GM23248 (cell line): Measurements from ENCODE around the gene LUC7L. TPM values are rescaled to one million over a fixed set of nuclear protein-coding genes. Genes with fewer than 3 reads are reported as not detected.
"Not testable (repeated sequence)": the region's sequence is repeated elsewhere in the genome, so short reads cannot be mapped to it uniquely, and the experiment has no call there.

Experiments used
- DNase-seq: peaks from one replicate; pipeline ENCODE4 v3.0.0-alpha.2; 2015
- H2AFZ ChIP-seq: fragments of 200-600 bp; sonication (generic); 2 replicates; pipeline ENCODE4 v1.6.1; 2016; ENCODE audit warnings: antibody characterized with exemption
- H3F3A ChIP-seq: fragments of 200-600 bp; sonication (generic); 2 replicates; pipeline ENCODE4 v1.6.1; 2016; ENCODE audit warnings: mild to moderate bottlenecking, antibody characterized with exemption, mixed run types; ENCODE audit not compliant: insufficient read depth
- H3K27ac ChIP-seq: fragments of 200-600 bp; sonication (generic); 2 replicates; pipeline ENCODE4 v1.5.1; 2016; ENCODE audit warnings: mild to moderate bottlenecking
- H3K27me3 ChIP-seq: fragments of 200-600 bp; sonication (generic); replicated peaks from 2 replicates; pipeline ENCODE4 v1.6.1; 2016; ENCODE audit warnings: mild to moderate bottlenecking; ENCODE audit not compliant: insufficient read depth
- H3K36me3 ChIP-seq: fragments of 200-600 bp; sonication (generic); 2 replicates; pipeline ENCODE4 v1.6.1; 2016; ENCODE audit warnings: low read depth, mild to moderate bottlenecking
- H3K4me1 ChIP-seq: fragments of 200-600 bp; sonication (generic); 2 replicates; pipeline ENCODE4 v1.6.1; 2016; ENCODE audit warnings: mild to moderate bottlenecking; ENCODE audit not compliant: insufficient read depth
- H3K4me2 ChIP-seq: fragments of 200-600 bp; sonication (generic); one replicate; pipeline ENCODE4 v1.6.1; 2016; ENCODE audit warnings: mild to moderate bottlenecking; ENCODE audit not compliant: unreplicated experiment
- H3K4me3 ChIP-seq: fragments of 200-600 bp; sonication (generic); 2 replicates; pipeline ENCODE4 v1.5.1; 2016; ENCODE audit warnings: mild to moderate bottlenecking
- H3K79me2 ChIP-seq: fragments of 200-600 bp; sonication (generic); 2 replicates; pipeline ENCODE4 v1.6.1; 2016; ENCODE audit warnings: mild to moderate bottlenecking; ENCODE audit not compliant: insufficient read depth
- H3K9ac ChIP-seq: fragments of 200-600 bp; sonication (generic); 2 replicates; pipeline ENCODE4 v1.6.1; 2016; ENCODE audit warnings: mild to moderate bottlenecking
- H3K9me2 ChIP-seq: fragments of 200-600 bp; sonication (generic); 2 replicates; pipeline ENCODE4 v1.6.1; 2016; ENCODE audit warnings: mixed run types, mild to moderate bottlenecking, moderate library complexity; ENCODE audit not compliant: insufficient read depth
- H3K9me3 ChIP-seq: fragments of 200-600 bp; sonication (generic); one replicate; pipeline ENCODE4 v1.6.1; 2017; ENCODE audit warnings: low read depth
- H4K20me1 ChIP-seq: fragments of 200-600 bp; sonication (generic); 2 replicates; pipeline ENCODE4 v1.6.0; 2016; ENCODE audit not compliant: insufficient read depth
- EZH2 ChIP-seq: fragments of 200-600 bp; sonication (generic); IDR thresholded peaks from 2 replicates; pipeline ENCODE4 v1.6.1; 2018; ENCODE audit warnings: antibody characterized with exemption, mild to moderate bottlenecking; ENCODE audit not compliant: insufficient read depth, poor library complexity, severe bottlenecking
- EZH2phosphoT487 ChIP-seq: fragments of 200-600 bp; sonication (generic); IDR thresholded peaks from 2 replicates; pipeline ENCODE4 v1.6.1; 2018; ENCODE audit warnings: antibody characterized with exemption, moderate library complexity, mild to moderate bottlenecking, low read depth; ENCODE audit not compliant: insufficient read depth
- WGBS, 2 experiments: methylation state at CpG; one replicate each; pipeline ENCODE4 v1.1.6; 2015 to 2017; ENCODE audit warnings: low lambda C conversion rate in 2 of 2, low coverage in 1 of 2; ENCODE audit errors: missing lambda C conversion rate in 2 of 2; 5-methylcytosine and 5-hydroxymethylcytosine counted together
- in situ Hi-C: fragments of 300-500 bp; cut with MboI; formaldehyde crosslinking; loops from 2 replicates; pipeline ENCODE4 v1.15.0; 2020
- polyA plus RNA-seq: library from polyadenylated mRNA; unstranded; fragments of >200 nt; fragmentation: Nextera tagmentation; extraction: Ambion mirVana; gene quantifications from 2 replicates; pipeline ENCODE4 v1.2.1, GENCODE V29; 2016
- total RNA-seq: library from RNA; depleted of rRNA; stranded (reverse); fragments of >200 nt; shearing (Covaris generic); gene quantifications from 2 replicates; pipeline ENCODE4 v1.2.3, GENCODE V29; 2014

The LUC7L gene
- total and polyA plus RNA-seq, 2 experiments from 2014 or later: 37.3 to 49.6 TPM

- H3K9me2 ChIP-seq: no peaks in the 10 kb centered on the region
- no peaks in the 10 kb centered on the region for H3K4me1 ChIP-seq
- peak overlapping the region; percentile 68 for H3K4me3 ChIP-seq
- peak overlapping the region; percentile 75 for H2AFZ ChIP-seq
- no peak overlapping the region for H3K27ac ChIP-seq
- in situ Hi-C loops: no loop called here
- no peaks in the 10 kb centered on the region for H3F3A ChIP-seq
- H4K20me1 ChIP-seq: no peaks in the 10 kb centered on the region
- 49 to 58% methylated on average over 7 of the region's 7 CpGs for WGBS, 2 experiments
- no peaks in the 10 kb centered on the region for H3K36me3 ChIP-seq
- H3K27me3 ChIP-seq: peaks cover 23% of the 10 kb centered on the region
- no peaks in the 10 kb centered on the region for H3K79me2 ChIP-seq
- no peaks in the 10 kb centered on the region for H3K9me3 ChIP-seq
- TF ChIP-seq EZH2 (no peak), EZH2phosphoT487 (no peak)
- DNase-seq: no peak
- H3K9ac ChIP-seq: no peak overlapping the region
- H3K4me2 ChIP-seq: no peak overlapping the region
These were observed 74.2 kb downstream of the LUC7L start for GRCh38 chr16:155031-155398.

GRCh38 chr16:154217-155030 is 74.8 kb downstream of the LUC7L start:
- in situ Hi-C loops: no loop called here
- H3K4me3 ChIP-seq: peak overlapping the region; percentile 68
- peak; percentile 44 for DNase-seq
- no peaks in the 10 kb centered on the region for H3K9me2 ChIP-seq
- no peaks in the 10 kb centered on the region for H3K9me3 ChIP-seq
- H3K9ac ChIP-seq: no peak overlapping the region
- H3K79me2 ChIP-seq: no peaks in the 10 kb centered on the region
- 5% methylated on average over 40 to 43 of the region's 59 CpGs for WGBS, 2 experiments
- no peaks in the 10 kb centered on the region for H3K36me3 ChIP-seq
- no peak overlapping the region for H3K27ac ChIP-seq
- H4K20me1 ChIP-seq: no peaks in the 10 kb centered on the region
- peaks cover 23% of the 10 kb centered on the region for H3K27me3 ChIP-seq
- no peaks in the 10 kb centered on the region for H3K4me1 ChIP-seq
- H2AFZ ChIP-seq: peak overlapping the region; percentile 75
- peak overlapping the region; percentile 72 for H3K4me2 ChIP-seq
- TF ChIP-seq EZH2: no peak
- no peak for TF ChIP-seq EZH2phosphoT487
- H3F3A ChIP-seq: no peaks in the 10 kb centered on the region

- H3K9me2 ChIP-seq, H3K9me3 ChIP-seq, H3K4me3 ChIP-seq, H3K4me1 ChIP-seq, H3K36me3 ChIP-seq, H4K20me1 ChIP-seq, H3F3A ChIP-seq, H3K27ac ChIP-seq, H3K79me2 ChIP-seq, H3K4me2 ChIP-seq, H2AFZ ChIP-seq, DNase-seq, H3K9ac ChIP-seq, in situ Hi-C loops: not testable (repeated sequence)
- peaks cover 23% of the 10 kb centered on the region for H3K27me3 ChIP-seq
- WGBS, 2 experiments: no CpG with 5 or more reads among the region's 74 CpGs
These were observed 75.6 kb downstream of the LUC7L start for GRCh38 chr16:153550-154216.

GRCh38 chr16:153129-153521 is 76.1 kb downstream of the LUC7L start:
- H3K4me2 ChIP-seq, H3K9me3 ChIP-seq, H4K20me1 ChIP-seq, DNase-seq, H2AFZ ChIP-seq, H3K9ac ChIP-seq, H3K36me3 ChIP-seq, H3K79me2 ChIP-seq, in situ Hi-C loops, H3K27ac ChIP-seq, H3F3A ChIP-seq, H3K4me1 ChIP-seq, H3K9me2 ChIP-seq, H3K4me3 ChIP-seq: not testable (repeated sequence)
- WGBS, 2 experiments: 36 to 100% methylated on average over 1 to 4 of the region's 6 CpGs
- peaks cover 23% of the 10 kb centered on the region for H3K27me3 ChIP-seq
